H54 (cell line): Measurements from ENCODE around the gene SOX5.
"Not testable (repeated sequence)": the region's sequence is repeated elsewhere in the genome, so short reads cannot be mapped to it uniquely, and the experiment has no call there.

ENCODE experiments used
- DNase-seq: peaks from one replicate; pipeline ENCODE4 v3.0.0; 2011; ENCODE audit warnings: low spot score, mixed read lengths; ENCODE audit not compliant: insufficient read length
- FAIRE-seq: peaks from 3 replicates; lab custom pipeline; 2011; peaks lifted over from hg19 to GRCh38; lab: Jason Lieb, UNC
- POLR2A ChIP-seq: IDR thresholded peaks from 2 replicates; pipeline ENCODE4 v1.6.1; 2011; ENCODE audit warnings: low read depth, mild to moderate bottlenecking, low read length

The SOX5 gene

GRCh38 chr12:23550753-23551152 is 398.7 kb downstream of the SOX5 start:
- TF ChIP-seq POLR2A: no peak
- no peak for DNase-seq

GRCh38 chr12:23548742-23549141 is 400.7 kb downstream of the SOX5 start:
- DNase-seq (no peak), FAIRE-seq (no peak)
- no peak for TF ChIP-seq POLR2A

More at GRCh38 chr12:23550753-23551152, 398.7 kb downstream of the SOX5 start:
- no peak for FAIRE-seq

GRCh38 chr12:23546756-23547155 is 402.7 kb downstream of the SOX5 start:
- FAIRE-seq: no peak
- no peak for TF ChIP-seq POLR2A

GRCh38 chr12:23543767-23544166 is 405.7 kb downstream of the SOX5 start:
- no peak for TF ChIP-seq POLR2A
- DNase-seq: no peak
- FAIRE-seq: no peak

More at GRCh38 chr12:23546756-23547155, 402.7 kb downstream of the SOX5 start:
- DNase-seq: no peak

DNA sequence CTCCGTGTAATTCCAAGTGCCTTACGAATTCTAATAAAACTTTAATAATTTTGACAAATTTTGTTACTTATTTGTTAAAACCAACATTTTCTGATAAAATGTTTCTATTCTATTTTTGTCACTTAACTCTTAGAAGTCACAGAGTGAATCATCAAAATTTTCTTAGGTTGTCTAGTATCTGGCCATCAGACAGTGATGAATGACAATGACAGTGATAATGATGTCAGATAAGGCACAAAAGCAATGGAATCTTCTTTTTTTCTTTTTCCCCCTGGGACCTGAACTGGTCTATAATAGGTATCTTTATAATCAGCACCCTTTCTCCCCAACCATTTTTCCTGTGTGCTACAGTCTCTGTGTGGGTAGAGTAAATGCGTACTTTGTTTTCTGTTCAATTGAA is 407.3 kb downstream of the SOX5 start:
- no peak for TF ChIP-seq POLR2A
- FAIRE-seq: no peak
- no peak for DNase-seq

DNA sequence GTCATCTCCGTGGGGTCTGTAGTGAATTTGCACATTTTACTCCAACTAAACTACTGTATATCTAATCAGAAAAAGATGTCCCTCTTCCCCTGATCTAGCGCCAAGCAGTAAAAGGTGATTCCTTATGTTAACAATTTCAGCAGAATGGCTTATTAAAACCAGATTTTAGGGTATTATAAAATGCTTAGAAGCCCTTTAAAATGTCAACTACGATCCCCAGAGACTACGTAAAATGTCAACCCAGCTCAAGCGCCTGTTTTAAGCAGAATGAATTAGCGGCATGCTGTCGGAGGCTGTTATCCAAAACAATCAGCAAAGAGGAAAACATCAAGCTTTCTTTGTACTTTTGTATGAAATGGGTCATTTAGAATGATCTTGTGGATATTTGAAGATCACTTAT is 408.9 kb downstream of the SOX5 start:
- no peak for FAIRE-seq
- no peak for DNase-seq
- TF ChIP-seq POLR2A: no peak

DNA sequence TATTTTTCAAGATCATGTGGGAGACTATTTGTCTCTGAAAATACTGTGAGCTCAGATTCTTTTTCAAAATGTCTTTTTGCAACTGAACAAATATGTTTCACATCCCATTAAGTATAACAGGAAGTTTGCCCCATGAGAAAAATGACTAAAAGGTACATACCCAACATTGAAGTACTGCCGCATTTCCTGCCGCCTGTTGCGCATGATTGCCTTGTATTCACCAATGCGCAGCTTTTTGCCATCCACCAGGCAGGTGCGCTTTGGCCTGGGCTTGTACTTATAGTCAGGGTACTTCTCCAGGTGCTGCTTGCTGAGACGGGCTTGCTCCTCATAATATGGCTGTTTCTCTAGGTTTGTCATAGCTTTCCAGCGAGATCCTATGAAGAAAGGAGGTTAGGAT is 413.2 kb downstream of the SOX5 start:
- TF ChIP-seq POLR2A: no peak
- FAIRE-seq (no peak), DNase-seq (no peak)

GRCh38 chr12:23535441-23535840 is 414.0 kb downstream of the SOX5 start:
- DNase-seq (no peak), FAIRE-seq (no peak)
- TF ChIP-seq POLR2A: no peak

- DNase-seq (no peak), FAIRE-seq (no peak)
Observed at GRCh38 chr12:23534196-23534595, 415.3 kb downstream of the SOX5 start.

GRCh38 chr12:23533699-23534098 is 415.8 kb downstream of the SOX5 start:
- FAIRE-seq: no peak
- no peak for TF ChIP-seq POLR2A
- DNase-seq: no peak

More at GRCh38 chr12:23534196-23534595, 415.3 kb downstream of the SOX5 start:
- no peak for TF ChIP-seq POLR2A

- no peak for DNase-seq
- no peak for FAIRE-seq
- TF ChIP-seq POLR2A: no peak
Observed at GRCh38 chr12:23533265-23533664, 416.2 kb downstream of the SOX5 start.

DNA sequence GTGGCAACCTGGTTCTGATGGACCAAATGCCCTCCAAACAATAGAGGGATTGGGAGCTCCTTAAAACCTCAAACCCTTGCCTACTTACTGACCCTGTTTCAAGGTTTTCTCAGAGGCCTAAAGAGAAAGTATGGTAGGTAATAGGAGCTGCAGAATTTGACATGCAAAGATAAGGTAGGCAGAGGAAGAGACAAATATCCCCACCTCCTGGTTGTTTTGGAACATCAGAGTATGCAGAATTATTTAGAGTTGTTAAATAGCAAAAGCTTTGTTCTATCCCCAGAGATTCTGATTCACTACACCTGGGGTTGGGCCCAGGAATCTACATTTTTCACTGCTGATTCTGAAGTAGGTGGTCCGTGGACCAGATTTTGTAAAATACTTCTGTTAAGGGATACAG is 421.2 kb downstream of the SOX5 start:
- no peak for TF ChIP-seq POLR2A
- FAIRE-seq (no peak), DNase-seq (no peak)

DNA sequence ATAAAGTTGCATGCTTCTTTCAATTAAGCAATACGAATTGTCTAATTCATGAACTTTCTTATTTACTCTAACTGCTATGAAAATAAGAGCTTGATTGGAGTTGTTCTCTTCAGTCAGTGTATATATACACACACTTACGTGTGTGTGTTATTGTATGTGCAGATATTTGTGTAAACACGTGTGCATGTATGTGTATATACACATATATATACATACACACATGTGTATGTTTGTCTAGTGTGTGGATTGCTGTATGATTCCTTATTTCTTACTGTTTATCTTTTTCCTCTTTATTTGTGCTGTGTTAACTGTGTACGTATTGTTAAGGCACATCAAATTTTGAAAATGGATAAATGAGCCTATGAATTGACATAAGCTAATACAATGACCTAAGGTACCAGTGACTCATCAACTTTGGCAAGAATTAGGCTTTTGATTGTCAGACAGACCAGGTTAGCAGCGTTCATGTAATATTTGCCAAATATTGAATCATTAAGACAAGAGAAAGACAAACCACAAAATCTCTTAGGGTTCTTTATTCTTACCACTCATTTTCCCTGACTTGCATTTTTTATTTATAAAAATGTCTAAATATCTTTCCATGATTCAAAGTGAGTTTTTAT is 423.9 kb downstream of the SOX5 start:
- FAIRE-seq (no peak), DNase-seq (no peak)
- TF ChIP-seq POLR2A: no peak

GRCh38 chr12:23523339-23523738 is 426.1 kb downstream of the SOX5 start:
- no peak for TF ChIP-seq POLR2A
- DNase-seq (no peak), FAIRE-seq (no peak)

- not testable (repeated sequence) for DNase-seq, FAIRE-seq
Observed at GRCh38 chr12:23519444-23519843, 430.0 kb downstream of the SOX5 start.

DNA sequence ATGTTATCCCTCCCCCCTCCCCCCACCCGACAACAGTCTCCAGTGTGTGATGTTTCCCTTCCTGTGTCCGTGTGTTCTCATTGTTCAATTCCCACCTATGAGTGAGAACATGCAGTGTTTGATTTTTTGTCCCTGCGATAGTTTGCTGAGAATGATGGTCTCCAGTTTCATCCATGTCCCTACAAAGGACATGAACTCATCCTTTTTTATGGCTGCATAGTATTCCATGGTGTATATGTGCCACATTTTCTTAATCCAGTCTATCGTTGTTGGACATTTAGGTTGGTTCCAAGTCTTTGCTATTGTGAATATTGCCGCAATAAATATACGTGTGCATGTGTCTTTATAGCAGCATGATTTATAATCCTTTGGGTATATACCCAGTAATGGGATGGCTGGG is 433.7 kb downstream of the SOX5 start:
- DNase-seq, FAIRE-seq: not testable (repeated sequence)
